GM21737 (cell line): Measurements from ENCODE around the gene FAM72D.
A peak's percentile ranks its signal among the peaks of the same experiment; 100 is the strongest.
"Not testable (repeated sequence)": the region's sequence is repeated elsewhere in the genome, so short reads cannot be mapped to it uniquely, and the experiment has no call there.

Experiments used
- ATAC-seq: cut with Tn5 transposase; IDR thresholded peaks from one replicate; pipeline ENCODE4 v1.9.1; 2021; ENCODE audit warnings: mild to moderate bottlenecking, moderate library complexity; ENCODE audit not compliant: unreplicated experiment

Gene FAM72D

DNA sequence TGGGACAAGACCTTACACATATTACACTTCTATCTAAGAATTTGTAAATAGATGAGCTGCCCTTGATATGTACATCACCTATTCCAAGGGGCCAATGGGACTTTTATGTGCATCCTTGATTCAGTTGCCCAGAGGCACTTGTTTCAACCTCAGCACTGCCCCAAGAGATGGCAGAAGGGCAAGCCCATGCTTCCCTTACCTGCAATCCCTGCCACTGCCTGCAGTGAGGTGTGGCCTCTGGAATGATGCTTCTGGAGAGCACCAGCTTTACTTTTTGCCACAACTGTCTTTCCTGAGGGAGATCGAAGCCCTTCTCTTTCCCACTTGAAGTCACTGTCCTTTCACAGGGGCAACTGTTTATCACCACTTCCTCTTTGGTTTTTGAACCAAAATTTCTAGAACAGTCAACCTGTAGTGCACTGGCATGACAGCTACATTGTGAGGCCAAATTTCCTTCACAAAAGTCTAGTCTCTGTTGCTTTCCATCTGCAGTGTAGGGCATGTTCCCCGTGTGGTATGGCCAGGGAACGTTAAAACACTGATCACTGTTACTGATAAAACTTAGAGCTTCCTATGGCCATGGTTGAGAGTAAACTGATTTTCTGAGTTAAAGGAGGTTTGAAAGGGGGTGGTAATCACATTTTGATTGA lies 48.6 kb downstream of the FAM72D start:
- ATAC-seq: not testable (repeated sequence)

GRCh38 chr1:145146308-145146707 lies 50.5 kb downstream of the FAM72D start:
- not testable (repeated sequence) for ATAC-seq

- ATAC-seq: not testable (repeated sequence)
Observed at GRCh38 chr1:145147172-145147571, 51.4 kb downstream of the FAM72D start.

- not testable (repeated sequence) for ATAC-seq
Observed at GRCh38 chr1:145155421-145155820, 59.6 kb downstream of the FAM72D start.

- ATAC-seq: not testable (repeated sequence)
Observed at GRCh38 chr1:145155873-145156272, 60.1 kb downstream of the FAM72D start.

DNA sequence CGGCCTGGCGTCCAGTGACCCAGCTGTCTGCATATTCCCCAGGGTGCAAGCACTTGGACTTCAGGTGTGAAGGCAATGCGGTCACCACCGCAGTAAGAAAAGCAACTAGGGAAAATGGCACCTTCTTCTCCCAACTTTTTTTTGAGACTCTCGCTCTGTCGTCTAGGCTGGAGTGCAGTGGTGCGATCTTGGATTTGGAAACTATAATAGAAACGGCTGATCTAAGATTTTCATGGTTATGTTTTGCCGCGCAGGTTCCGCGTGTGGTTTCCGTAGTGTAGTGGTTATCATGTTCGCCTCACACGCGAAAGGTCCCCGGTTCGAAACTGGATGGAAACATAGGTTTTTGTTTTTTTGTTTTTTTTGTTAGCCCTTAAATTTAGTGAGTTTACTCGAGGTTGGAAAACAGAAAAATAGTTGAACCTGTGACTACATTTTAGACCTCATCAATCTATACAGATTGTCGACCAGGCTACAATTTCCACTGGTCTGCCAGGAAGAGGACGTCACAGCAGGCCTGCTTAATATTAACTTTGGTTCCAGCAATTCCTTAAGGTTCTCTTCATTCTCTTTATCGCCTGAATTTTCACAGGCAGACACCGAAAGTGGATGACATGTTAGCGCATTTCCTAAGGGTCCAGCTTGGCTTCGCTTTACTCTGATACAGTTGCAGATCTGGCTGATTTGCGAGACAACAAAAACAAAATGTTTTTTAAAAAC lies 61.3 kb downstream of the FAM72D start:
- peak; percentile 55 for ATAC-seq

DNA sequence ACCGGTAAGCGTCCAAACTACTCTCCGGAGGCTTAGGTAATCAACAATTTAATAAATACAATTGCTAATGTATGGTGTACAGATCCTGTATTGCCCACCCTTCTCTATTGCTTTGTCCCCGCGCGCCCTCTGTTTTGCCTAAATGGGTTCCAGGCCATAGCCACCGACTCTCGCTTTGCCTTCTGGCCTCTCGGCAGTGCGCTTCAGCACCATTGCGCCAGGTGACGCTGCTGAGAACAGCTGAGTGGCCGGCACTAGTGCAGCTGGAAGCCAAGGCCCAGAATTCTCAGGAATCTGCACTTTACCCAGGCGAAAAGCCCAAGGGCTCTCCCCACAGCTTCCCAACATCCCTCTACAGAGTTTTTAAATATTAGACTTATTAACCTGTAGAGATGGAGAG lies 61.9 kb downstream of the FAM72D start:
- not testable (repeated sequence) for ATAC-seq

DNA sequence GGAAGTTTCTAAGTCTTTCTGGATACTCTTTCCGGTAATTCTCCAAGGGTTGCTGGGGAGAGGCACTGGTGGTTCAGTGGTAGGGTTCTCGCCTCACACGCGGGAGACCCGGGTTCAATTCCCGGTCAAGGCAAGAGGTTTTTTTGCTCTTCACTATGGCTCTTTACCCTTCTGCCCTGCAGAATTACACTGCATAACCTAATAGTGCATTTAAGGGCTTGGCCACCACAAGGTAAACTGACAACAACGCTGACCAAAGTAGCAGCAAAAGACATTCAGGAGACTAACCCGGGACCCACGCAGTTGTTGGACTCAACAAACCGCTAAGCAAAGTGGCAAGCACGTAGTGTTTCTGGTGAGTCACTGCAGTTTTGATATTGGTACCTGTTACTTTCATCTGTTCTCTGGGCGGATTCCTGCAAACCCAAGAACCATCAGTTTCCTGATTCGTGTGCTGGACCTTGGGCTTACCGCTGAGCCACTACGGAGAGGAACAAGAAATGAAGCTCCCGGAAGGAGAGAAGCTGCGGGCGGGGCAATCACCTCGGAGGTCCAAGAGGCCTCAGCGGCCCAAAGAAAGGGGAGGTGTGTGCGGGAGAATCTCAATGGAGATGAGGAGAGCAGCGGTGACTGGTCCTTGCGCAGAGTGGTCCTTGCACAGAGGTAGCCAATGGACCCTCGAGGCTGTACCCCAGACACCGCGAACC lies 65.4 kb downstream of the FAM72D start:
- not testable (repeated sequence) for ATAC-seq
